PFSK-1 (cell line): ENCODE measurements around the gene PREX1.

Source experiments
- FOXP2 ChIP-seq: optimal IDR thresholded peaks from 2 replicates; pipeline ENCODE3; 2011; ENCODE audit warnings: borderline replicate concordance, control low read depth, inconsistent platforms; ENCODE audit not compliant: insufficient read depth; ENCODE audit errors: extremely low read length, extremely low read depth
- POLR2AphosphoS5 ChIP-seq: IDR thresholded peaks from 2 replicates; pipeline ENCODE4 v1.6.1; 2012; ENCODE audit warnings: low read depth, mild to moderate bottlenecking, control low read depth, low read length, moderate library complexity
- REST ChIP-seq, 2 experiments: IDR thresholded peaks; 2 replicates each; pipeline versions ENCODE4 v1.6.1 to v1.8.0; 2011 to 2012; ENCODE audit warnings: low read depth in 2 of 2, low read length in 2 of 2, control low read depth in 1 of 2, inconsistent platforms in 1 of 2, mild to moderate bottlenecking in 1 of 2, moderate library complexity in 1 of 2; ENCODE audit not compliant: insufficient read depth in 1 of 2
- SIN3A ChIP-seq: IDR thresholded peaks from 2 replicates; pipeline ENCODE4 v1.6.1; 2012; ENCODE audit warnings: mild to moderate bottlenecking, low read length, moderate library complexity, borderline replicate concordance; ENCODE audit not compliant: insufficient read depth
- TAF1 ChIP-seq: IDR thresholded peaks from 2 replicates; pipeline ENCODE4 v1.6.1; 2012; ENCODE audit warnings: low read length, control low read depth, borderline replicate concordance; ENCODE audit not compliant: insufficient read depth

GRCh38 chr20:48823476-48823875 is 4.3 kb downstream of the PREX1 start:
- no peak for TF ChIP-seq TAF1
- TF ChIP-seq POLR2AphosphoS5 = no peak
- TF ChIP-seq SIN3A = no peak
- no peak for TF ChIP-seq REST (IDR thresholded peaks at IDR 0.05; ENCODE audit: insufficient read depth in 1 of 2, low read depth in 2 of 2, low read length in 2 of 2)
- no peak for TF ChIP-seq FOXP2
